Right lobe of liver (tissue), 6 donors: ENCODE data around the gene RANBP17. TPM values are rescaled to one million over a fixed set of nuclear protein-coding genes. Genes with fewer than 3 reads are reported as not detected.

Experiments used
- ATAC-seq, 4 donors: fragments of 200-7000 bp; cut with Tn5 transposase; one replicate each; pipeline ENCODE4 v1.9.1; 2020; ENCODE audit warnings: mild to moderate bottlenecking in 4 of 4, moderate library complexity in 4 of 4
- DNase-seq, 3 donors: peaks; one replicate each; pipeline ENCODE4 v3.0.0-alpha.2; 2020
- H3K27ac ChIP-seq, 3 donors: fragments of 200-600 bp; one replicate each; pipeline ENCODE4 v1.8.0; 2022
- H3K27me3 ChIP-seq, 2 donors: fragments of 200-600 bp; one replicate each; pipeline ENCODE4 v1.8.0; 2022
- H3K36me3 ChIP-seq, 4 donors: fragments of 200-600 bp; sonication (generic) in 1 of 4; one replicate each; pipeline versions ENCODE4 v1.5.1 to v1.8.0; 2017 to 2022; ENCODE audit warnings: control low read depth in 1 of 4
- H3K4me1 ChIP-seq, 4 donors: fragments of 200-600 bp; sonication (generic) in 1 of 4; one replicate each; pipeline versions ENCODE4 v1.5.1 to v1.8.0; 2017 to 2022; ENCODE audit warnings: control low read depth in 1 of 4
- H3K4me3 ChIP-seq, 3 donors: fragments of 200-600 bp; one replicate each; pipeline ENCODE4 v1.8.0; 2022
- H3K9me3 ChIP-seq, 4 donors: fragments of 200-600 bp; sonication (generic) in 1 of 4; one replicate each; pipeline versions ENCODE4 v1.5.1 to v1.8.0; 2017 to 2022; ENCODE audit warnings: control low read depth in 1 of 4
- POLR2A ChIP-seq: fragments of 450-650 bp; IDR thresholded peaks from one replicate; pipeline ENCODE4 v1.6.1; 2017; ENCODE audit warnings: antibody characterized with exemption, mild to moderate bottlenecking
- WGBS: methylation state at CpG from one replicate; pipeline ENCODE4 v1.1.6; 2018; ENCODE audit warnings: low coverage, low lambda C conversion rate; ENCODE audit not compliant: insufficient coverage; ENCODE audit errors: missing lambda C conversion rate; 5-methylcytosine and 5-hydroxymethylcytosine counted together
- intact Hi-C, 2 donors: fragments of 100-400 bp; cut with DNase I; formaldehyde crosslinking; loops; one replicate each; pipeline versions ENCODE4 v1.11.2 to v1.14.1; 2022
- total RNA-seq, 6 experiments: library from RNA; depleted of rRNA in 2 of 6; stranded (reverse); fragments of >200 nt in 2 of 6; fragmentation: NEBNext Ultra II Directional in 3 of 6; extraction: Animal tissue kit (Norgen Biotek cat#: 25700) in 3 of 6; gene quantifications; one replicate each; pipeline versions ENCODE4 v1.1.0 to v1.2.4, GENCODE V29; 2016 to 2023
- TF ChIP-seq, protein P1 (sequence below), 4 donors: fragments of 200-600 bp in 3 of 4; fragments of 450-650 bp in 1 of 4; IDR thresholded peaks; one replicate each; pipeline versions ENCODE4 v1.5.1 to v1.8.0; 2016 to 2022; ENCODE audit warnings: antibody characterized with exemption in 4 of 4, mild to moderate bottlenecking in 2 of 4
- donor health status: DM: no; HTN: yes; CAD: no.
- donor health status: DM: no; HTN: no; CAD: no.
- donor health status: DM: no; HTN: no; CAD: no.
- donor health status: DM: no; HTN: yes; CAD: no.
- donor health status: DM: no; HTN: yes; CAD: no.

RANBP17 gene
- total RNA-seq, 6 experiments from 2014 or later, result 1.5 to 5.7 (median 4.7) TPM

DNA sequence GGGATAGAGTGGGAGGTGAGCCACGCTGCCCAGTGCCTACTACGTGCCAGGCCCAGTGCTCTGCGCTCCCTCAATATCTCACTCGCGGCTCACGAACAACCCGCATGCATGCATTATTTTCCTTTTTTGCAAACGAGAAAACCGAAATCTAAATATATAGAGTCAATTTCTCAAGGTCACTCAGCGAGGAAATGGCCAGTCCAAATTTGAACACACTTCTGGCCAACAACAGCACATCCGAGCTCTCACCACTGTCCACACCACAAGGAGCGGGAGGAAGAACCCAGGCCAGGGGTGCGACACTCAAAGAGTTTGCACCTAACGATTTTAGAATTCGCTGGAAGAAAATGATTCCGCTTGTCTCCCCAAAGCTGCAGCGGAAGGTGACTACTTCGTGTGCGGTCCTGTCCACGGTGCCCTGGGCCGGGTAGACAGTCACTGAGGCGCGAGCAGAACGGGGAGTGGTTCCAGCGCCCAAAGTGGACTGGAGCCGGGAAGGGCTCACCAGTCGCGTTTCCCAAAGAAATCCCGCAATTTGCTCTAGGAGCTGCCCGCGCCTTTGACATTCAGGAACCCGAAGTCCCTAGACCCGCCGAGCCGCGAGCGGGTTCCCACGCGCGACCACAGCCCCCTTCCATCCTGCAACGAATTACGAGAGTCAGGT, 446.1 kb downstream of the RANBP17 start:
- ATAC-seq (no peak), DNase-seq (no peak)
- TF ChIP-seq, protein P1, sequence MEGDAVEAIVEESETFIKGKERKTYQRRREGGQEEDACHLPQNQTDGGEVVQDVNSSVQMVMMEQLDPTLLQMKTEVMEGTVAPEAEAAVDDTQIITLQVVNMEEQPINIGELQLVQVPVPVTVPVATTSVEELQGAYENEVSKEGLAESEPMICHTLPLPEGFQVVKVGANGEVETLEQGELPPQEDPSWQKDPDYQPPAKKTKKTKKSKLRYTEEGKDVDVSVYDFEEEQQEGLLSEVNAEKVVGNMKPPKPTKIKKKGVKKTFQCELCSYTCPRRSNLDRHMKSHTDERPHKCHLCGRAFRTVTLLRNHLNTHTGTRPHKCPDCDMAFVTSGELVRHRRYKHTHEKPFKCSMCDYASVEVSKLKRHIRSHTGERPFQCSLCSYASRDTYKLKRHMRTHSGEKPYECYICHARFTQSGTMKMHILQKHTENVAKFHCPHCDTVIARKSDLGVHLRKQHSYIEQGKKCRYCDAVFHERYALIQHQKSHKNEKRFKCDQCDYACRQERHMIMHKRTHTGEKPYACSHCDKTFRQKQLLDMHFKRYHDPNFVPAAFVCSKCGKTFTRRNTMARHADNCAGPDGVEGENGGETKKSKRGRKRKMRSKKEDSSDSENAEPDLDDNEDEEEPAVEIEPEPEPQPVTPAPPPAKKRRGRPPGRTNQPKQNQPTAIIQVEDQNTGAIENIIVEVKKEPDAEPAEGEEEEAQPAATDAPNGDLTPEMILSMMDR (IDR thresholded peaks at IDR 0.05), result no peak
- TF ChIP-seq POLR2A, result no peak
- Histone ChIP-seq H3K27ac (no peak overlapping the region), H3K36me3 (no peaks in the 10 kb centered on the region), H3K27me3 (peaks cover 13 to 57% of the 10 kb centered on the region in 2 donors), H3K4me3 (no peak overlapping the region), H3K4me1 (peaks cover 0 to 27% (median 0%) of the 10 kb centered on the region in 4 donors), H3K9me3 (no peaks in the 10 kb centered on the region)
- intact Hi-C loops, result no loop called here
- 15% methylated on average over 21 of the region's 42 CpGs for WGBS

DNA sequence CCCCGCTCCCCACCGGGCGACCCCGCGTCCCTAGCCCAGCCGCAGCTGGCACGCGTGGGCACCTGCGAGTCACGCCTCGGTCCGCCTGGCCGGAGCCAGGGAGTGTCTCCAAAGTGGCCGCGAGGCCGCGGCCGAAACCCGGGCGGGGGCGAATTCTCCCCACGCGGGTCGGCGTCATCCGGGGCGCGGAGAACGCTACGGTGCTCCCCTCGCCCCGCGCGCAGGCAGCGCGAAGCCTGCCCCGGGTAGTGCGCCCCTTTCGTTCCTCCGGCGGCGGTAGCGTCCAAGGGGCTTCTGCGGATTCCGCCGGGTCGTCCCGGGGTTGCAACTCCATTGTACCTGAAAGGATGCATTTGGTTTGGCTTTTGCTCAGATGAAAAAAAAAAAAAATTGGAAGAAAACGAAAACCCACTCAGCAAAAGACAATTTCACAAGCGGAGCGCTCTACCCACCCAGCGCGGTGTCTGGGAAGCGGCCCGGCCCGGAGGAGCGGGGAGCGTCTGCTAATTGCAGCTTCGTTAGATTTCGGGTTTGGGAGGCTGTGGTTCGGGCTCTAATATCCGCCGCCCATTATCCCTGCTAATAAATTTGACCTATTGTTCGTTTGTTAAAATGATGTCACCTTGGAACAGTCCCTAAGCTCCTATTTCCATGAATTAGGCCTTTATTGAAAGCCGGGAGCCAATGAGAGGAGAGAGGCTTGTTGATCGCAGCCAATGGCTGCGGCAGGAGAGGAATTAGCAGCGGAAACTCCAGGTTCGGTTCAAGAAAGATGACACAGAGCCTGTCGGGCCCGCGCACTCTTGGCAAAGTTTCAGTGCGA, 446.8 kb downstream of the RANBP17 start, which contains the start of gene TLX3:
Gene TLX3, plus strand, starts transcription at position 796 of the 823 bp plus-strand sequence. CDS start 118 bp downstream, outside the sequence.
- Histone ChIP-seq H3K4me1 (peaks cover 0 to 27% (median 0%) of the 10 kb centered on the region in 4 donors), H3K27me3 (peaks cover 13 to 61% of the 10 kb centered on the region in 2 donors), H3K4me3 (no peak within 1 kb of the TSS), H3K36me3 (no peaks in the 10 kb centered on the region), H3K9me3 (no peaks in the 10 kb centered on the region), H3K27ac (no peak within 1 kb of the TSS)
- intact Hi-C loops, result no loop called here
- no peak for DNase-seq
- ATAC-seq, result no peak
- TF ChIP-seq POLR2A, result no peak
- TF ChIP-seq, protein P1 (IDR thresholded peaks at IDR 0.05), result no peak
- 3% methylated on average over 30 of the region's 73 CpGs for WGBS

DNA sequence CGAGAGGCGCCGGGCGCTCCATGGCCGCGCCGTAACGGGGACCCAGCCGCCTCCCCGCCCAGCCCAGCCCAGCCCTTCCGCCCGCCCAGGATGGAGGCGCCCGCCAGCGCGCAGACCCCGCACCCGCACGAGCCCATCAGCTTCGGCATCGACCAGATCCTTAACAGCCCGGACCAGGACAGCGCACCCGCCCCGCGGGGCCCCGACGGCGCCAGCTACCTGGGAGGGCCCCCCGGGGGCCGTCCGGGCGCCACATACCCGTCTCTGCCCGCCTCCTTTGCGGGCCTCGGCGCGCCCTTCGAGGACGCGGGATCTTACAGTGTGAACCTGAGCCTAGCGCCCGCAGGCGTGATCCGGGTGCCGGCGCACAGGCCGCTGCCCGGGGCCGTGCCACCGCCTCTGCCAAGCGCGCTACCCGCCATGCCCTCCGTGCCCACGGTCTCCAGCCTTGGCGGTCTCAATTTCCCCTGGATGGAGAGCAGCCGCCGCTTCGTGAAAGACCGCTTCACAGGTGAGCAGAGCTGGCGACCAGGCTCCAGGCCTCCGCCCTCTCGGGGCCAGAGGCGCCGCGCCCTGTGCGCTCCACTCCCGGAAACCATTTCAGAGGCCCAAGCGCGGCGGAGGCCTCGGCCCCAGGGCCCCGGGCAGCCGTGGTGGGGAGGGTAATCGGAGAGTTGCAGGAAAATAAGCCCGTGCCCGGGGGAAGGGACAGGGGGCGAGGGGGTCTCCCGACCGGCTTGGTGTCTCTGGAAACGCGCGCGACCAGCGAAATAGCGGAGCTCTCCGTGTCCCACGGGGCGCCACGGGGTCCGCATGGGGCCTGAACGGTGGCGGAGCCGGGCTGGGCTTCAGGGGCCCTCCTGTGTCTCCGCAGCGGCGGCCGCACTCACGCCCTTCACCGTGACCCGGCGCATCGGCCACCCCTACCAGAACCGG, 447.7 kb downstream of the RANBP17 start:
- TF ChIP-seq POLR2A, result no peak
- TF ChIP-seq, protein P1 (IDR thresholded peaks at IDR 0.05), result no peak
- Histone ChIP-seq H3K9me3 (no peaks in the 10 kb centered on the region), H3K4me3 (no peak overlapping the region), H3K27ac (no peak overlapping the region), H3K4me1 (peaks cover 0 to 27% (median 0%) of the 10 kb centered on the region in 4 donors), H3K36me3 (no peaks in the 10 kb centered on the region), H3K27me3 (peaks cover 13 to 63% of the 10 kb centered on the region in 2 donors)
- 7% methylated on average over 21 of the region's 106 CpGs for WGBS
- DNase-seq (no peak), ATAC-seq (no peak)
- intact Hi-C loops, result no loop called here

DNA sequence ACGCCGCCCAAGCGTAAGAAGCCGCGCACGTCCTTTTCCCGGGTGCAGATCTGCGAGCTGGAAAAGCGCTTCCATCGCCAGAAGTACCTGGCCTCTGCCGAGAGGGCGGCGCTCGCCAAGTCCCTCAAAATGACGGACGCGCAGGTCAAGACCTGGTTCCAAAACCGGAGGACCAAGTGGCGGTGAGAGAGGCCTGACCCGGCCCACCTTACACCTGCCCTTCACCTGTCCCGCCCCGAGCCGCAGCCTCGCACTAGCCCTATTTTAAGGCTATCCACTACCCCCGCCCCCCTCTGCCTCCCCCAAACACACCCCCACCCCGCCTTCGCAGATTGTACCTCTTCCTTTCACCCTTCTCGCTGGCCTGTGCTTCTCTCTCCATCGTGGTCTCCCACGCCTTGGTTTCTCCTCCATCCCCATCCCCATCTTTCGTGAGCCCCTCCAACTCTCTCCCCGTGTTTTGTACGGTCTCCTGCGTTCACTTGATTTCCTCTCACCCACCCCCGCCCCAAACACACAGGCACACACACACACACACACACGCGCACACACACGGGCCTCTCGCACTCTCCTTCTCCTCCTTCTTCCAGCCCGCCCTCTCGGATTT, 448.5 kb downstream of the RANBP17 start:
- ATAC-seq (peak; percentile 43 to 71 (median 49)), DNase-seq (peak in 1 of 3 donors; percentile 45)
- H3K4me3 ChIP-seq, result no peak overlapping the region
- 9% methylated on average over 24 of the region's 41 CpGs for WGBS
- intact Hi-C loops, result no loop called here
- no peak for TF ChIP-seq POLR2A
- TF ChIP-seq, protein P1 (IDR thresholded peaks at IDR 0.05), result peak in 3 of 4 donors; percentile 30 to 54 (median 37)
- H3K9me3 ChIP-seq, result no peaks in the 10 kb centered on the region
- no peak overlapping the region for H3K27ac ChIP-seq
- no peaks in the 10 kb centered on the region for H3K36me3 ChIP-seq
- peaks cover 0 to 33% (median 0%) of the 10 kb centered on the region in 4 donors for H3K4me1 ChIP-seq
- peaks cover 18 to 71% of the 10 kb centered on the region in 2 donors for H3K27me3 ChIP-seq
